Left colon (tissue), 2 donors: ENCODE measurements around the gene EIF3F. TPM values are rescaled to one million over a fixed set of nuclear protein-coding genes. Genes with fewer than 3 reads are reported as not detected.

ENCODE experiments used
- total RNA-seq, 2 donors: library from RNA; stranded (reverse); fragmentation: NEBNext Ultra II Directional; extraction: Animal tissue kit (Norgen Biotek cat#: 25700); gene quantifications; one replicate each; pipeline ENCODE4 v1.2.1, GENCODE V29; 2021
- donor health status: DM: no; HTN: no; CAD: no.
- donor health status: DM: yes; HTN: yes; CAD: no.

EIF3F gene
- total RNA-seq, 2 donors from 2014 or later = 198 to 218 TPM

Other genes with a start within 250 kb of the EIF3F start
- gene OR5P2, start 190.4 kb upstream of the EIF3F start, total RNA-seq = not detected
- gene OR5P3, start 156.5 kb upstream of the EIF3F start, total RNA-seq = not detected
- not detected for gene OR10A6, start 56.1 kb upstream of the EIF3F start, total RNA-seq
- gene OR10A3, start 45.6 kb upstream of the EIF3F start, total RNA-seq = not detected
- not detected for gene NLRP10, start 21.9 kb upstream of the EIF3F start, total RNA-seq
- 1 to 10 TPM in 1 of 2 donors, under 1 TPM in 1; 0.89 to 2.2 TPM for gene TUB, start 93.9 kb downstream of the EIF3F start, total RNA-seq
- gene RIC3, start 181.7 kb downstream of the EIF3F start, total RNA-seq = 1 to 10 TPM; 1.4 to 3.3 TPM